Endothelial cell (in vitro differentiated cells): ENCODE data around the gene MBOAT1. TPM values are rescaled to one million over a fixed set of nuclear protein-coding genes. Genes with fewer than 3 reads are reported as not detected.

Experiments
- DNase-seq: peaks from one replicate; pipeline ENCODE4 v3.0.0; 2021; ENCODE audit warnings: low spot score
- H3K27ac Mint-ChIP-seq: one replicate; pipeline ENCODE4 v1.8.0; 2021; ENCODE audit warnings: mixed read lengths, inconsistent platforms; ENCODE audit not compliant: unreplicated experiment
- H3K27me3 Mint-ChIP-seq: one replicate; pipeline ENCODE4 v1.8.0; 2021; ENCODE audit warnings: mild to moderate bottlenecking, moderate library complexity, mixed read lengths, inconsistent platforms; ENCODE audit not compliant: unreplicated experiment
- H3K36me3 Mint-ChIP-seq: one replicate; pipeline ENCODE4 v1.8.0; 2021; ENCODE audit warnings: mild to moderate bottlenecking, low read depth, mixed read lengths, inconsistent platforms; ENCODE audit not compliant: unreplicated experiment
- H3K4me1 Mint-ChIP-seq: one replicate; pipeline ENCODE4 v1.8.0; 2021; ENCODE audit warnings: mild to moderate bottlenecking, mixed read lengths, inconsistent platforms; ENCODE audit not compliant: unreplicated experiment
- H3K4me3 Mint-ChIP-seq: one replicate; pipeline ENCODE4 v1.8.0; 2021; ENCODE audit warnings: mild to moderate bottlenecking, mixed read lengths, inconsistent platforms; ENCODE audit not compliant: unreplicated experiment
- H3K9me3 Mint-ChIP-seq: one replicate; pipeline ENCODE4 v1.8.0; 2021; ENCODE audit warnings: mixed read lengths, inconsistent platforms; ENCODE audit not compliant: unreplicated experiment
- total RNA-seq: library from RNA; stranded (reverse); fragmentation: NEBNext Ultra II Directional; extraction: Animal tissue kit (Norgen Biotek cat#: 25700); gene quantifications from one replicate; pipeline ENCODE4 v1.2.1, GENCODE V29; 2021; ENCODE audit not compliant: unreplicated experiment
- TF ChIP-seq, protein P1 (sequence below): fragments of 200-600 bp; sonication (generic); IDR thresholded peaks from one replicate; pipeline ENCODE4 v1.5.0; 2021; ENCODE audit warnings: antibody characterized with exemption; ENCODE audit not compliant: unreplicated experiment

The MBOAT1 gene
- total RNA-seq, 1 donor from 2014 or later, result 10.7 TPM

GRCh38 chr6:20169119-20169557 lies 43.1 kb downstream of the MBOAT1 start:
- no peak overlapping the region for H3K4me3 Mint-ChIP-seq
- no peak for DNase-seq
- no peak overlapping the region for H3K27ac Mint-ChIP-seq
- H3K9me3 Mint-ChIP-seq, result no peaks in the 10 kb centered on the region
- no peaks in the 10 kb centered on the region for H3K36me3 Mint-ChIP-seq
- H3K4me1 Mint-ChIP-seq, result peaks cover 10% of the 10 kb centered on the region
- TF ChIP-seq, protein P1, sequence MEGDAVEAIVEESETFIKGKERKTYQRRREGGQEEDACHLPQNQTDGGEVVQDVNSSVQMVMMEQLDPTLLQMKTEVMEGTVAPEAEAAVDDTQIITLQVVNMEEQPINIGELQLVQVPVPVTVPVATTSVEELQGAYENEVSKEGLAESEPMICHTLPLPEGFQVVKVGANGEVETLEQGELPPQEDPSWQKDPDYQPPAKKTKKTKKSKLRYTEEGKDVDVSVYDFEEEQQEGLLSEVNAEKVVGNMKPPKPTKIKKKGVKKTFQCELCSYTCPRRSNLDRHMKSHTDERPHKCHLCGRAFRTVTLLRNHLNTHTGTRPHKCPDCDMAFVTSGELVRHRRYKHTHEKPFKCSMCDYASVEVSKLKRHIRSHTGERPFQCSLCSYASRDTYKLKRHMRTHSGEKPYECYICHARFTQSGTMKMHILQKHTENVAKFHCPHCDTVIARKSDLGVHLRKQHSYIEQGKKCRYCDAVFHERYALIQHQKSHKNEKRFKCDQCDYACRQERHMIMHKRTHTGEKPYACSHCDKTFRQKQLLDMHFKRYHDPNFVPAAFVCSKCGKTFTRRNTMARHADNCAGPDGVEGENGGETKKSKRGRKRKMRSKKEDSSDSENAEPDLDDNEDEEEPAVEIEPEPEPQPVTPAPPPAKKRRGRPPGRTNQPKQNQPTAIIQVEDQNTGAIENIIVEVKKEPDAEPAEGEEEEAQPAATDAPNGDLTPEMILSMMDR, result no peak
- peaks cover 2% of the 10 kb centered on the region for H3K27me3 Mint-ChIP-seq

DNA sequence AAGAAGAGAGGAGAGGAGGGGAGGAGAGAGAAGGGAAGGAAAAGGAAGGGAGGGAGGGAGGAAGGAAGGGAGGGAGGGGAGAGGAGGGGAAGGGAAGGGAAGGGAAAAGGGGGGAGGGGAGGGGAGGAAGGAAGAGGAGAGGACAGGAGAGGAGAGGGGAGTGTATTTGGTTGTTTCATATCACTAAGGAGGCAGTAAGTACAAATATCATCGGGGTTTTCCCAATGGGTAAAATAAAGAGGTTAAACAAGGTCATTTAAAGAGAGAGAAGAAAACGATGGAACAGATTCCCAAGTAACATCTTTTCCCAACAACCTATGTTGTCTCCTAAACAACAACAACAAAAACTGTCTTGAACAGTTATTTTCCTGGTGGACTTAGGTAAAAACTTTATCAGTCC lies 43.6 kb downstream of the MBOAT1 start:
- Mint-ChIP-seq H3K36me3 (no peaks in the 10 kb centered on the region), H3K27me3 (peaks cover 2% of the 10 kb centered on the region), H3K9me3 (no peaks in the 10 kb centered on the region), H3K4me1 (peaks cover 6% of the 10 kb centered on the region), H3K4me3 (no peak overlapping the region), H3K27ac (no peak overlapping the region)
- no peak for DNase-seq
- TF ChIP-seq, protein P1, result no peak

DNA sequence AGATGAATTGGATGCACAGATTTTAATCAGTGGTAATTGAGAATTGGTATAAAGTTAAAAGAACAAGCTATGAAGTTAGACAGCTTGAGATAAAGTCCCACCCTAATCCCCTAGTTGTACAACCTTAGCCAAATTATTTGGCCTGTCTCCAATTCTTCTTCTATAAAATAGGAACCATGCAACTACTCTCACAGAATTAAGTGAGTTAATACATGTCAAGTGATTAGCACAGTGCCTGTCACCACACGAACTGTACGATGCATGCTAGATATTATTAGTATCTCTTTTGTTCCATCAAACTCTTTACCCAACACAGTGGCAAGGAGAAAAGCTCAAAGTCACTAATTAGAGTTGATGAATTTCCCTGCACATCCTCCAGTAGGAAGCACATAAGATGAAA lies 44.7 kb downstream of the MBOAT1 start:
- TF ChIP-seq, protein P1, result no peak
- no peak overlapping the region for H3K27ac Mint-ChIP-seq
- H3K36me3 Mint-ChIP-seq, result no peaks in the 10 kb centered on the region
- H3K9me3 Mint-ChIP-seq, result no peaks in the 10 kb centered on the region
- no peak overlapping the region for H3K4me3 Mint-ChIP-seq
- DNase-seq, result no peak
- no peaks in the 10 kb centered on the region for H3K4me1 Mint-ChIP-seq
- peaks cover 2% of the 10 kb centered on the region for H3K27me3 Mint-ChIP-seq

- DNase-seq, result no peak
- Mint-ChIP-seq H3K27ac (no peak overlapping the region), H3K4me1 (no peaks in the 10 kb centered on the region), H3K4me3 (no peak overlapping the region), H3K36me3 (no peaks in the 10 kb centered on the region), H3K9me3 (no peaks in the 10 kb centered on the region), H3K27me3 (no peaks in the 10 kb centered on the region)
- TF ChIP-seq, protein P1, result no peak
Measured at GRCh38 chr6:20166210-20166609, 46.1 kb downstream of the MBOAT1 start.

- no peak overlapping the region for H3K4me3 Mint-ChIP-seq
- no peaks in the 10 kb centered on the region for H3K4me1 Mint-ChIP-seq
- TF ChIP-seq, protein P1, result no peak
- H3K27me3 Mint-ChIP-seq, result no peaks in the 10 kb centered on the region
- H3K9me3 Mint-ChIP-seq, result no peaks in the 10 kb centered on the region
- no peak for DNase-seq
- H3K27ac Mint-ChIP-seq, result no peak overlapping the region
- no peaks in the 10 kb centered on the region for H3K36me3 Mint-ChIP-seq
Measured at GRCh38 chr6:20162515-20162914, 49.8 kb downstream of the MBOAT1 start.
